ENCODE results near the gene ROBO1. TPM values are rescaled to one million over a fixed set of nuclear protein-coding genes. Genes with fewer than 3 reads are reported as not detected.

The ROBO1 gene
- total RNA-seq, 1 experiment from 2014 or later = 33.9 TPM

DNA sequence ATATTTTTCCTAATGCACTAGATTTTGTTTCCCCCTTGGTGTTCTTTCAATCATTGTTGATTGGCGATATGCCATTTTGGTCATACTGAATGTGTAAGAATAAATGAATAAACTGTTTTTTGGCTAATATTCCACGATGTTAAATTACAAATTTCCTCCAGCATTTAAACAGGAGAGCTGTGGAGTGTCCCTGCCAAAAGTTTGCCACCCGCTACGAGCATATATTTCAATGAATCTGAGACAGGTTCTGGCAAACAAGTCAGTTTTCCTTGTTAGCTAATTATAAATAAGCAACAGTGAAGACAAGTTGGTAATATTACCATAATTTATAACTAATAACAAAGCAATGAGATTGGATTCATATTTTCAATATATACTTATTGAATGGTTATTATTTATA, 777.6 kb downstream of the ROBO1 start:
- H3K9me3 Mint-ChIP-seq (ENCODE audit: low read depth, unreplicated experiment) = no peaks in the 10 kb centered on the region
- H3K4me1 Mint-ChIP-seq (ENCODE audit: low read depth, unreplicated experiment) = peaks cover 21% of the 10 kb centered on the region
- no peaks in the 10 kb centered on the region for H3K27me3 Mint-ChIP-seq (ENCODE audit: unreplicated experiment)
- no peak for DNase-seq
- BruUV-seq (replicated peaks) = no TSS peak
- CTCF ChIA-PET = no interaction called here
- H3K4me3 Mint-ChIP-seq (ENCODE audit: low read depth, unreplicated experiment) = no peak overlapping the region
- no peak overlapping the region for H3K27ac Mint-ChIP-seq (ENCODE audit: unreplicated experiment)
- TF ChIP-seq, protein P1, sequence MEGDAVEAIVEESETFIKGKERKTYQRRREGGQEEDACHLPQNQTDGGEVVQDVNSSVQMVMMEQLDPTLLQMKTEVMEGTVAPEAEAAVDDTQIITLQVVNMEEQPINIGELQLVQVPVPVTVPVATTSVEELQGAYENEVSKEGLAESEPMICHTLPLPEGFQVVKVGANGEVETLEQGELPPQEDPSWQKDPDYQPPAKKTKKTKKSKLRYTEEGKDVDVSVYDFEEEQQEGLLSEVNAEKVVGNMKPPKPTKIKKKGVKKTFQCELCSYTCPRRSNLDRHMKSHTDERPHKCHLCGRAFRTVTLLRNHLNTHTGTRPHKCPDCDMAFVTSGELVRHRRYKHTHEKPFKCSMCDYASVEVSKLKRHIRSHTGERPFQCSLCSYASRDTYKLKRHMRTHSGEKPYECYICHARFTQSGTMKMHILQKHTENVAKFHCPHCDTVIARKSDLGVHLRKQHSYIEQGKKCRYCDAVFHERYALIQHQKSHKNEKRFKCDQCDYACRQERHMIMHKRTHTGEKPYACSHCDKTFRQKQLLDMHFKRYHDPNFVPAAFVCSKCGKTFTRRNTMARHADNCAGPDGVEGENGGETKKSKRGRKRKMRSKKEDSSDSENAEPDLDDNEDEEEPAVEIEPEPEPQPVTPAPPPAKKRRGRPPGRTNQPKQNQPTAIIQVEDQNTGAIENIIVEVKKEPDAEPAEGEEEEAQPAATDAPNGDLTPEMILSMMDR (IDR thresholded peaks at IDR 0.05; ENCODE audit: unreplicated experiment) = no peak
- intact Hi-C loops (cut with micrococcal nuclease; ENCODE audit: unreplicated experiment) = loop anchor here (5.0 kb wide), 1 partner anchor 37 kb away; no protein-coding TSS in a partner anchor
- H3K36me3 Mint-ChIP-seq (ENCODE audit: insufficient read depth, unreplicated experiment) = no peaks in the 10 kb centered on the region

DNA sequence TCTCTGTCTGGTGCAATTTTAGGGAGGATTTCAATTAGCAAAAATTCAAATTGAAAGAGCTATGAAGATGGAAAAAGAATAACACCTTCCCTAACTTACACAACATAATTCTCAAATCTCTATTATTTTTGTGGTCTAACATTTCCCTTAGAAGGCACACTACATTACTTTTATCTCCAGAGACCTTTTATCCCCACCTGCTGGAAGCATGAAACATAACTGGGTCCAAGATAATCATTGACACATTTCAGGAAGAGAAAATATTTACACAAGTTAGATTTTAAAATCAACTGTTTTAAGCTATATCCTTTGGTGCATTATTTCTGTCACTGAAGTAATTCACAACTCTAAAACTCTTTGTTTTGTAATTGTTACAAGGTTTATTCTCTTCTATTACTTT, 779.5 kb downstream of the ROBO1 start:
- no peaks in the 10 kb centered on the region for H3K9me3 Mint-ChIP-seq (ENCODE audit: low read depth, unreplicated experiment)
- no TSS peak for BruUV-seq (replicated peaks)
- H3K27ac Mint-ChIP-seq (ENCODE audit: unreplicated experiment) = no peak overlapping the region
- H3K4me3 Mint-ChIP-seq (ENCODE audit: low read depth, unreplicated experiment) = no peak overlapping the region
- intact Hi-C loops (cut with micrococcal nuclease; ENCODE audit: unreplicated experiment) = loop anchor here (1.0 to 2.0 kb wide), 2 partner anchors 322 to 329 kb away; no protein-coding TSS in a partner anchor
- no peak for DNase-seq
- no peaks in the 10 kb centered on the region for H3K27me3 Mint-ChIP-seq (ENCODE audit: unreplicated experiment)
- CTCF ChIA-PET = interaction anchor here (0.6 to 1.1 kb wide), 4 partner anchors 100 to 332 kb away, joined by 3 to 5 read pairs (median 4); no protein-coding TSS in a partner anchor
- peaks cover 14% of the 10 kb centered on the region for H3K4me1 Mint-ChIP-seq (ENCODE audit: low read depth, unreplicated experiment)
- no peaks in the 10 kb centered on the region for H3K36me3 Mint-ChIP-seq (ENCODE audit: insufficient read depth, unreplicated experiment)
- TF ChIP-seq, protein P1 (IDR thresholded peaks at IDR 0.05; ENCODE audit: unreplicated experiment) = no peak

DNA sequence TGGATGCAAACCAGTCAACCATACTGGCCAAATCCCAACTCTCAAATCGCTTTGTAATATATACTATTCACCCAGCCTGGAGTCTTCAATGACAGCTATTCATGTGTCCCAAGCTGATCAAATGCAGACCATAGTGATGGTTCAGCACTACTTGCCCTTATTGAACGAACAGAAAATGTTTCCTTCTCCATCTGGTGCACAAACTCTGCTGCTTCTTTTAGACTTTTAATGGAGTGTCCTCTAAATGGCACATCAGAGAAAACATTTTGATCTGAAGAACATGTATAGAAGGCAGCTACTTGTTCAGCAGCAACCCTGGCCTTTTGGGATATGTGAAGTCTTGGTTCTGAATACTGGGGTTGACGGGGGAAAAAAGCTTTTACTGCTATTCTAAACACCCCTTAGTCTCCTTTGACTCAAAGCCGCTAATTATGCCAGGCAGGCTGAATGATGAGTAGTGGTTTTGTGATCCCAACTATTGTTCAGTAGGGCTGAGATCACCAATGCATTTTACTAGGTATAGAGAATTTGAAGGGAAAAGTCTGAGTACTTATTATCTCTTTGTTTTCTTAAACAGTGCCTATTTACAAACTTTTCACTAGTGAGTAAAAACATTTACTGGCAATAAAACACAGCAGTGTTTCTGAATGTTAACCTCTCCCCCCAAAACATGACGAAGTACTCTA, 781.2 kb downstream of the ROBO1 start:
- no TSS peak for BruUV-seq (replicated peaks)
- Mint-ChIP-seq H3K9me3 (ENCODE audit: low read depth, unreplicated experiment) (no peaks in the 10 kb centered on the region), H3K36me3 (ENCODE audit: insufficient read depth, unreplicated experiment) (no peaks in the 10 kb centered on the region), H3K4me3 (ENCODE audit: low read depth, unreplicated experiment) (no peak overlapping the region), H3K4me1 (ENCODE audit: low read depth, unreplicated experiment) (peaks cover 14% of the 10 kb centered on the region), H3K27me3 (ENCODE audit: unreplicated experiment) (no peaks in the 10 kb centered on the region), H3K27ac (ENCODE audit: unreplicated experiment) (no peak overlapping the region)
- intact Hi-C loops (cut with micrococcal nuclease; ENCODE audit: unreplicated experiment) = no loop called here
- TF ChIP-seq, protein P1 (IDR thresholded peaks at IDR 0.05; ENCODE audit: unreplicated experiment) = no peak
- CTCF ChIA-PET = no interaction called here
- no peak for DNase-seq

DNA sequence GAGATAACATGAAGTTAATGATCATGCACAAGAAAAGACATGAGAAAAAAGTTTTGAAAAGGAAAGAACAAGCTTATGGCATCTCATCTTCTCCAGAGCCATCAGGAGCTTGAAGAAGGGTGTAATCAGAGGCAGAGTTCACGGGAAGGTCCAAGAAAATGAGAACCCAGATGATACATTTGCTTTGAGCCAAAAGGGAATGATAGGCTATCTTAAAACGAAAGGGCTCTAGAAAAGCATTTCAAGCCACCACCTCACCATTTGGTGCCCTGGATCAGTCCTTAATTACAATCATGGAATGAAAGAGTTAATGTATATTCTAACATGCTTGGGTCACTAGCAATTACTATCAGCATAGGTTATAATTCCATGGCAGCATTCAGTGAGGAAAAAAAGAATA, 781.8 kb downstream of the ROBO1 start:
- intact Hi-C loops (cut with micrococcal nuclease; ENCODE audit: unreplicated experiment) = no loop called here

More for the DNA sequence above, 781.8 kb downstream of the ROBO1 start:
- Mint-ChIP-seq H3K27ac (ENCODE audit: unreplicated experiment) (no peak overlapping the region), H3K9me3 (ENCODE audit: low read depth, unreplicated experiment) (no peaks in the 10 kb centered on the region), H3K4me3 (ENCODE audit: low read depth, unreplicated experiment) (no peak overlapping the region), H3K4me1 (ENCODE audit: low read depth, unreplicated experiment) (peaks cover 14% of the 10 kb centered on the region), H3K27me3 (ENCODE audit: unreplicated experiment) (no peaks in the 10 kb centered on the region), H3K36me3 (ENCODE audit: insufficient read depth, unreplicated experiment) (no peaks in the 10 kb centered on the region)
- no TSS peak for BruUV-seq (replicated peaks)
- CTCF ChIA-PET = no interaction called here
- DNase-seq = no peak
- TF ChIP-seq, protein P1 (IDR thresholded peaks at IDR 0.05; ENCODE audit: unreplicated experiment) = no peak
